ENCODE measurements around the gene RECK. TPM values are rescaled to one million over a fixed set of nuclear protein-coding genes. Genes with fewer than 3 reads are reported as not detected.

RECK gene
- total and polyA plus RNA-seq, 2 donors (not counting 1 experiment from before 2014, with no cell fraction given): 98.4 to 212 TPM

DNA sequence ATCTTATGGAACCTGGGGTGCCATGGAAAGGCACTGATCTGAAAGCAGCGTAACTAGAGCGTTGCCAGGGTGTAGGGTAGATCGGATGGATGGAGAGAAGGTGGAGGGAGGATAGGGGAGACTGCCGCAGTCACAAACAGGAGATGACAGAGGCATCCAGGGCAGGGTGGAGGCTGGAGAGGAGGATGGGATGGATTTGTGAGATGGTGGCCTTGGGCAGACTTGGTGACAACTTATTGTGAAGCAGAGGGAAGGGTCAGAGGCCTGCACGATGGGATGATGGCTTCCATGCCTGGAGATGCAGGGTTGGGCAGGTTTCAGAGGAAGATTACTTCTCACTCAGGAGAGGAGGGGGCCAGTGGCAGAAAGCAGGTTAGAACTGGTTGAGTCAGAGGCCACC is 102.2 kb downstream of the RECK start:
- no peaks in the 10 kb centered on the region for H3K27me3 ChIP-seq (ENCODE audit: control insufficient read depth, insufficient read depth, low read length)
- H4K20me1 ChIP-seq (ENCODE audit: control insufficient read depth, extremely low read depth, insufficient read depth, low read length): no peaks in the 10 kb centered on the region
- no peaks in the 10 kb centered on the region for H3K79me2 ChIP-seq (ENCODE audit: control insufficient read depth, insufficient read depth, low read length)
- H3K9ac ChIP-seq (ENCODE audit: insufficient read depth, low read length): no peak overlapping the region
- TF ChIP-seq, protein P1, sequence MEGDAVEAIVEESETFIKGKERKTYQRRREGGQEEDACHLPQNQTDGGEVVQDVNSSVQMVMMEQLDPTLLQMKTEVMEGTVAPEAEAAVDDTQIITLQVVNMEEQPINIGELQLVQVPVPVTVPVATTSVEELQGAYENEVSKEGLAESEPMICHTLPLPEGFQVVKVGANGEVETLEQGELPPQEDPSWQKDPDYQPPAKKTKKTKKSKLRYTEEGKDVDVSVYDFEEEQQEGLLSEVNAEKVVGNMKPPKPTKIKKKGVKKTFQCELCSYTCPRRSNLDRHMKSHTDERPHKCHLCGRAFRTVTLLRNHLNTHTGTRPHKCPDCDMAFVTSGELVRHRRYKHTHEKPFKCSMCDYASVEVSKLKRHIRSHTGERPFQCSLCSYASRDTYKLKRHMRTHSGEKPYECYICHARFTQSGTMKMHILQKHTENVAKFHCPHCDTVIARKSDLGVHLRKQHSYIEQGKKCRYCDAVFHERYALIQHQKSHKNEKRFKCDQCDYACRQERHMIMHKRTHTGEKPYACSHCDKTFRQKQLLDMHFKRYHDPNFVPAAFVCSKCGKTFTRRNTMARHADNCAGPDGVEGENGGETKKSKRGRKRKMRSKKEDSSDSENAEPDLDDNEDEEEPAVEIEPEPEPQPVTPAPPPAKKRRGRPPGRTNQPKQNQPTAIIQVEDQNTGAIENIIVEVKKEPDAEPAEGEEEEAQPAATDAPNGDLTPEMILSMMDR (conservative IDR thresholded peaks at IDR 0.05 in 1 of 2, IDR thresholded peaks at IDR 0.05 in 1 of 2; ENCODE audit: low read depth in 1 of 2, low read length in 2 of 2): no peak
- H3K4me2 ChIP-seq (ENCODE audit: extremely low read depth, insufficient read depth, low read length): no peak overlapping the region
- peaks cover 16% of the 10 kb centered on the region for H3K4me1 ChIP-seq (ENCODE audit: control insufficient read depth, extremely low read depth, insufficient read depth, low read length)
- H2AFZ ChIP-seq (ENCODE audit: low read length): no peak overlapping the region
- DNase-seq (ENCODE audit: low read depth in 2 of 2): no peak
- H3K4me3 ChIP-seq (replicated peaks in 1 of 4; ENCODE audit: control extremely low read depth in 1 of 4, insufficient read depth in 1 of 4, low read depth in 3 of 4, low read length in 4 of 4): no peak overlapping the region
- H3K27ac ChIP-seq (ENCODE audit: insufficient read depth, low read length): no peak overlapping the region
- H3K9me3 ChIP-seq (ENCODE audit: control insufficient read depth, insufficient read depth, low read depth, low read length): no peaks in the 10 kb centered on the region
- H3K36me3 ChIP-seq (ENCODE audit: control insufficient read depth, insufficient read depth, low read length): peaks cover 2% of the 10 kb centered on the region

DNA sequence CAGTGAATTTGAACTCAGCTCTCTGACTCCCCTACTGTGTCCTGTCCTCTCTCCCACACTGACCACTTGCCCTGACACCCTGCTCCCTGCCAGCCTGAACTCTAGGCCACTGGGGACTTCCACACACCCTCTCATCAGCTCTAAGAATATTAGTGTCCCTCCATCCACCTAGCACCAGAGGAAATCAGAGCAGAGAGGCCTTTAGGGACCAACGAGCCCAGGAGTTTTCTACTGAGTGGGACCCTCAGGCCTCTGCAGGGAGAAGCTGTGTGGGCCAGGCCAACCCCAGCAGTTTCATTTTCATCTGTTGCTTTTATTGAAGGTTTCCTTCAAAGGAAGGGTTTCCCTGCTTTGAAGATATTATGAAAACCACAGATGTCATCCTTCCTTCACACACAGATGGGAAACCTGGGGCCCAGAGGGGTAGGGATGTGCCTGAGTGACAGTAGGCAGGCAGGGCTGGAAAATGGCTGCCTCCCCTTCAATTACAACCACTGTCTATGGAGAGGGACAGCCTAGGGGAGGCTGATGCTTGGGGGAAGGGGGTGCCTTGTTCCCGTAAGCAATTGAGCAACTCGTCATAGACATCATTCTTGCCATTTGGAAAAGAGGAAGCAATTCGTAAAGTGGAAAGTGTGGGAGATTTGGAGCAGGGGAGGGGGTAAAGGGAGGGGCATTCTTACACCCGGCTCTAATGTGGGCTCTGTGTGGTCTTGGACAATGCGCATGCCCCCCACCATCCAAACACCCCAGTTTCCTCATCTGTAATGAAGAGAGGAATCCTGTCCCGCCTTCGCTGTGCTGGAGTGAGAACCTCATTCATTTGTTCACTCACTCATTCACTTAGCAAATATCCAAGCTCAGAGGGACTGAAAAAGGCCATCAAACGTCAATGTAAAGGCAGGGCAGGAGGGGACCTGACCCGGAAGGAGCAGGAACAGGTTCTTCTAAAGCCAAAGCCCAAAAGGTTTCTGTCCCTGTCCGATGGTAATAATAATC is 103.7 kb downstream of the RECK start:
- Histone ChIP-seq H4K20me1 (ENCODE audit: control insufficient read depth, extremely low read depth, insufficient read depth, low read length) (no peaks in the 10 kb centered on the region), H3K9me3 (ENCODE audit: control insufficient read depth, insufficient read depth, low read depth, low read length) (no peaks in the 10 kb centered on the region), H3K4me1 (ENCODE audit: control insufficient read depth, extremely low read depth, insufficient read depth, low read length) (peaks cover 16% of the 10 kb centered on the region), H3K27me3 (ENCODE audit: control insufficient read depth, insufficient read depth, low read length) (no peaks in the 10 kb centered on the region), H3K4me3 (replicated peaks in 1 of 4; ENCODE audit: control extremely low read depth in 1 of 4, insufficient read depth in 1 of 4, low read depth in 3 of 4, low read length in 4 of 4) (no peak overlapping the region), H3K4me2 (ENCODE audit: extremely low read depth, insufficient read depth, low read length) (no peak overlapping the region), H2AFZ (ENCODE audit: low read length) (no peak overlapping the region), H3K27ac (ENCODE audit: insufficient read depth, low read length) (no peak overlapping the region), H3K36me3 (ENCODE audit: control insufficient read depth, insufficient read depth, low read length) (peaks cover 2% of the 10 kb centered on the region), H3K79me2 (ENCODE audit: control insufficient read depth, insufficient read depth, low read length) (no peaks in the 10 kb centered on the region), H3K9ac (ENCODE audit: insufficient read depth, low read length) (no peak overlapping the region)
- TF ChIP-seq, protein P1 (conservative IDR thresholded peaks at IDR 0.05 in 1 of 2, IDR thresholded peaks at IDR 0.05 in 1 of 2; ENCODE audit: low read depth in 1 of 2, low read length in 2 of 2): no peak
- no peak for TF ChIP-seq EZH2 (IDR thresholded peaks at IDR 0.05; ENCODE audit: low read length, missing control alignments)
- DNase-seq (ENCODE audit: low read depth in 2 of 2): no peak

DNA sequence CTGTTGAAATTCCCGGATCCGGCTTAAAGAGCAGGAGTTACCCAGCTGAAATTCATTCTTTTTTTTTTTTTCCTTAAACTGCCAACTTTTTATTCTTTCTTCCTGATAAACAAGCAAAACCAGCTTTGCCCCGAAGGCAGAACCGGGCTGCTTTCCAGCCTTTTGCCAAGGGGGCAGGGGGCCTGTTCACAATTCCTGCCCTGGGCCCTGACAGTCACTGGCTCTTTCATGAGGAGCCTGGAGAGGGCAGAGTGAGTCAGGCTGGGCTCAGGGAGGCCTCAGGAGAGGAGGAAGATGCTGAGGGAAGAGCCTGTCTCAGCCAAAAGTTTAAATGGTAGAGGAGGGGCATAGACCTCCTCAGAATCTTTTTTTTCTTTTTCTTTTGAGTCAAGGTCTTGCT is 104.6 kb downstream of the RECK start:
- Histone ChIP-seq H3K4me3 (replicated peaks in 1 of 4; ENCODE audit: control extremely low read depth in 1 of 4, insufficient read depth in 1 of 4, low read depth in 3 of 4, low read length in 4 of 4) (no peak overlapping the region), H2AFZ (ENCODE audit: low read length) (no peak overlapping the region), H3K79me2 (ENCODE audit: control insufficient read depth, insufficient read depth, low read length) (no peaks in the 10 kb centered on the region), H3K27ac (ENCODE audit: insufficient read depth, low read length) (no peak overlapping the region), H3K9ac (ENCODE audit: insufficient read depth, low read length) (no peak overlapping the region), H3K9me3 (ENCODE audit: control insufficient read depth, insufficient read depth, low read depth, low read length) (no peaks in the 10 kb centered on the region), H4K20me1 (ENCODE audit: control insufficient read depth, extremely low read depth, insufficient read depth, low read length) (no peaks in the 10 kb centered on the region), H3K36me3 (ENCODE audit: control insufficient read depth, insufficient read depth, low read length) (peaks cover 2% of the 10 kb centered on the region), H3K4me2 (ENCODE audit: extremely low read depth, insufficient read depth, low read length) (no peak overlapping the region), H3K4me1 (ENCODE audit: control insufficient read depth, extremely low read depth, insufficient read depth, low read length) (peaks cover 13% of the 10 kb centered on the region), H3K27me3 (ENCODE audit: control insufficient read depth, insufficient read depth, low read length) (no peaks in the 10 kb centered on the region)
- TF ChIP-seq, protein P1 (conservative IDR thresholded peaks at IDR 0.05 in 1 of 2, IDR thresholded peaks at IDR 0.05 in 1 of 2; ENCODE audit: low read depth in 1 of 2, low read length in 2 of 2): peak; percentile 48 to 50
- TF ChIP-seq EZH2 (IDR thresholded peaks at IDR 0.05; ENCODE audit: low read length, missing control alignments): no peak
- DNase-seq (ENCODE audit: low read depth in 2 of 2): peak in 1 of 2 donors; percentile 48
